ENCODE measurements around the gene QSOX1. TPM values are rescaled to one million over a fixed set of nuclear protein-coding genes. Genes with fewer than 3 reads are reported as not detected.

Gene QSOX1
- total and polyA plus RNA-seq, 9 of the 15 experiments (the other 6 are each of a cell fraction or from before 2014, with no cell fraction given) = 4.0 to 53.1 (median 15.0) TPM

DNA sequence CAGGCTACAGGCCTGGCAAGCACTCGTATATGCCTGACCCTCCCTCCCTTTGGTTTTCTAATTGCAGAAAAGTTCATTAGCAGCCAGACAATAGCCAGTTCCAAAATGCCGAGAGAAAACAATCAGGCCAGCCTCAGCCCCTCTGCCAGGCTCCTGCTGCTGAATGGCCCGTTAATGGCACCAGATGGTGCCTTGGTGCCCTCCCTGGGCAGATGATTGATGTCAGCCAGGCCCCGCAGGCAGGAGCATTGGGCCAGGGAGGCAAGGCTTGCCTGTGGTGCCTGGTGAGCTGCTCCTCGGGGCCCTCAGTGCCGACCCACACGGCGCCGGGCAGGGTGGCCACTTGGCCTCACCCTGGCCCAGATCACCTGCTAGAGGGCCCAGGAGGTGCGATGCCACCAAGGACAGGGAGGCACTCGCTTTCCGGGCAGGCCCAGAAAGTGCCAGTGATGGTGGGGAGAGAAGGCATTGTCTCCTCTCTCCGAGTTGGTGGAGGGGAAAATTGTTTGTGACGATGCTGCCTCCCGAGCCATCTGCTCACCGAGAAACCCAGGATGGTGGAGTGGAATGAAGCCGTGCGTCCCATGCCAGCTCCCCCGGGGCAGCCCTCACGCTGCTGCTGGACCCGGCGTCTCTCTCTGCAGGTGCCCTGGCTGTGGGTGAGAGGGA lies 28.1 kb downstream of the QSOX1 start:
- no peaks in the 10 kb centered on the region; the same call in 2 of the 3 replicates for H3K36me3 ChIP-seq (ENCODE audit: control insufficient read depth, insufficient read depth, low read length)
- H3K9ac ChIP-seq (ENCODE audit: insufficient read depth in 1 of 2, low read depth in 2 of 2, low read length in 2 of 2) = no peak overlapping the region
- H3K4me1 ChIP-seq (replicated peaks in 1 of 2; ENCODE audit: control insufficient read depth in 2 of 2, insufficient read depth in 2 of 2, low read length in 2 of 2) = peaks cover 0 to 3% of the 10 kb centered on the region in 2 experiments; a peak in 1 of 5 replicates
- 59% methylated on average over 21 of the region's 22 CpGs for WGBS (ENCODE audit: insufficient coverage, low coverage, missing lambda C conversion rate)
- H2AFZ ChIP-seq (ENCODE audit: low read depth, low read length) = no peak overlapping the region
- BruUV-seq (replicated peaks) = no TSS peak
- H3K79me2 ChIP-seq (ENCODE audit: control insufficient read depth, insufficient read depth, low read length) = no peaks in the 10 kb centered on the region
- in situ Hi-C loops (cut with MboI) (loop anchor here (10.0 kb wide), 1 partner anchor 302 kb away; no protein-coding TSS in a partner anchor), intact Hi-C loops (cut with micrococcal nuclease) (no loop called here)
- H3K9me1 ChIP-seq (ENCODE audit: control insufficient read depth, insufficient read depth, low read length) = no peaks in the 10 kb centered on the region
- DNase-seq (ENCODE audit: extremely low read depth in 1 of 4, low spot score in 3 of 4) (no peak), ATAC-seq (no peak), FAIRE-seq (no peak)
- TF ChIP-seq KDM1A (IDR thresholded peaks at IDR 0.05) (no peak), SLC30A9 (CRISPR knock-in tag; IDR thresholded peaks at IDR 0.05) (no peak), EWSR1 (IDR thresholded peaks at IDR 0.05; ENCODE audit: borderline replicate concordance, low read depth, partially characterized antibody) (no peak), VEZF1 (CRISPR knock-in tag; IDR thresholded peaks at IDR 0.05) (no peak), RBBP5 (IDR thresholded peaks at IDR 0.05; ENCODE audit: borderline replicate concordance, insufficient read depth, low read length, poor library complexity, severe bottlenecking) (no peak), ZNF644 (tag; IDR thresholded peaks at IDR 0.05; ENCODE audit: low read depth) (no peak), ZNF3 (CRISPR knock-in tag; IDR thresholded peaks at IDR 0.05) (no peak), CBFB (CRISPR knock-in tag; IDR thresholded peaks at IDR 0.05) (no peak), TSC22D4 (tag; IDR thresholded peaks at IDR 0.05) (no peak), HDAC3 (IDR thresholded peaks at IDR 0.05; ENCODE audit: borderline replicate concordance, partially characterized antibody) (no peak)
- ChIA-PET POLR2A (no interaction called here), CTCF (ENCODE audit: low intra/inter-chr PET ratio) (no interaction called here)
- H3K27ac ChIP-seq (ENCODE audit: extremely low read depth, low read depth, low read length) = no peak overlapping the region
- no peak overlapping the region for H3K4me3 ChIP-seq
- no peaks in the 10 kb centered on the region for H3K27me3 ChIP-seq (ENCODE audit: control insufficient read depth in 2 of 2, insufficient read depth in 2 of 2, low read length in 2 of 2)
- no peaks in the 10 kb centered on the region; the same call in 1 of the 2 replicates for H4K20me1 ChIP-seq (replicated peaks; ENCODE audit: control insufficient read depth, insufficient read depth, low read length)
- H3K9me3 ChIP-seq (replicated peaks; ENCODE audit: control insufficient read depth, insufficient read depth, low read depth, low read length) = no peaks in the 10 kb centered on the region
- no peak overlapping the region for H3K4me2 ChIP-seq (ENCODE audit: insufficient read depth, low read length)

Measured in K562 (cell line).